ENCODE measurements around the gene AMT.

- TF ChIP-seq POLR2A (IDR thresholded peaks at IDR 0.05), result peak; percentile 68
- TF ChIP-seq, protein P1, sequence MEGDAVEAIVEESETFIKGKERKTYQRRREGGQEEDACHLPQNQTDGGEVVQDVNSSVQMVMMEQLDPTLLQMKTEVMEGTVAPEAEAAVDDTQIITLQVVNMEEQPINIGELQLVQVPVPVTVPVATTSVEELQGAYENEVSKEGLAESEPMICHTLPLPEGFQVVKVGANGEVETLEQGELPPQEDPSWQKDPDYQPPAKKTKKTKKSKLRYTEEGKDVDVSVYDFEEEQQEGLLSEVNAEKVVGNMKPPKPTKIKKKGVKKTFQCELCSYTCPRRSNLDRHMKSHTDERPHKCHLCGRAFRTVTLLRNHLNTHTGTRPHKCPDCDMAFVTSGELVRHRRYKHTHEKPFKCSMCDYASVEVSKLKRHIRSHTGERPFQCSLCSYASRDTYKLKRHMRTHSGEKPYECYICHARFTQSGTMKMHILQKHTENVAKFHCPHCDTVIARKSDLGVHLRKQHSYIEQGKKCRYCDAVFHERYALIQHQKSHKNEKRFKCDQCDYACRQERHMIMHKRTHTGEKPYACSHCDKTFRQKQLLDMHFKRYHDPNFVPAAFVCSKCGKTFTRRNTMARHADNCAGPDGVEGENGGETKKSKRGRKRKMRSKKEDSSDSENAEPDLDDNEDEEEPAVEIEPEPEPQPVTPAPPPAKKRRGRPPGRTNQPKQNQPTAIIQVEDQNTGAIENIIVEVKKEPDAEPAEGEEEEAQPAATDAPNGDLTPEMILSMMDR (IDR thresholded peaks at IDR 0.05), result peak in 2 of 3 donors; percentile 30 to 41
These were observed 47.9 kb upstream of the AMT start, which contains the start of gene DAG1 for GRCh38 chr3:49469936-49470713.
